IMR-90 (cell line): Measurements from ENCODE around the gene PTPRK. TPM values are rescaled to one million over a fixed set of nuclear protein-coding genes. Genes with fewer than 3 reads are reported as not detected.

Experiments used
- ATAC-seq: fragments of 200-7000 bp; cut with Tn5 transposase; 2 replicates; pipeline ENCODE4 v1.9.1; 2020; ENCODE audit warnings: low read depth, mild to moderate bottlenecking, moderate library complexity
- BruUV-seq: library from RNA; stranded (reverse); fragments of 400-500 nt; replicated peaks from 2 replicates; lab custom pipeline; 2021; lab: Mats Ljungman, UMichigan
- CTCF ChIA-PET: fragments of 300-600 bp; formaldehyde crosslinking; extraction: SDS; loops from one replicate; lab custom pipeline; 2021; ENCODE audit warnings: antibody characterized with exemption; lab: Yijun Ruan, JAX
- POLR2A ChIA-PET: fragments of 300-600 bp; sonication (Branson Sonifier 250); formaldehyde crosslinking; loops from one replicate; lab custom pipeline; 2022; ENCODE audit warnings: antibody characterized with exemption; ENCODE audit not compliant: unreplicated experiment; lab: Charles Lee
- DNase-seq: peaks from one replicate; pipeline ENCODE4 v3.0.0; 2013
- H2AFZ ChIP-seq: replicated peaks from 2 replicates; pipeline ENCODE3; 2013; ENCODE audit warnings: low read length, mild to moderate bottlenecking; ENCODE audit not compliant: poor library complexity
- H2AK5ac ChIP-seq: 2 replicates; pipeline ENCODE4 v1.6.1; 2013; ENCODE audit warnings: low read depth, low read length, inconsistent platforms
- H2AK9ac ChIP-seq: replicated peaks from 2 replicates; pipeline ENCODE3; 2013; ENCODE audit warnings: mild to moderate bottlenecking, low read depth, low read length, moderate library complexity; ENCODE audit not compliant: poor library complexity
- H2BK120ac ChIP-seq: 2 replicates; pipeline ENCODE4 v1.6.1; 2013; ENCODE audit warnings: low read depth, low read length, inconsistent platforms
- H2BK15ac ChIP-seq: 3 replicates; pipeline ENCODE4 v1.6.1; 2013; ENCODE audit warnings: low read depth, low read length, inconsistent platforms
- H2BK20ac ChIP-seq: 2 replicates; pipeline ENCODE4 v1.6.1; 2013; ENCODE audit warnings: low read depth, mild to moderate bottlenecking, inconsistent platforms, low read length, moderate library complexity
- H2BK5ac ChIP-seq: 2 replicates; pipeline ENCODE4 v1.6.1; 2013; ENCODE audit warnings: mild to moderate bottlenecking, low read depth, low read length, inconsistent platforms; ENCODE audit not compliant: poor library complexity, severe bottlenecking
- H3K14ac ChIP-seq: replicated peaks from 2 replicates; pipeline ENCODE4 v1.6.1; 2013; ENCODE audit warnings: low read depth, low read length, inconsistent platforms
- H3K18ac ChIP-seq: 2 replicates; pipeline ENCODE4 v1.6.1; 2013; ENCODE audit warnings: low read depth, low read length, control low read depth
- H3K23ac ChIP-seq: 2 replicates; pipeline ENCODE4 v1.6.1; 2013; ENCODE audit warnings: low read depth, low read length, inconsistent platforms
- H3K27ac ChIP-seq: 2 replicates; pipeline ENCODE4 v1.5.1; 2013; ENCODE audit warnings: mild to moderate bottlenecking, control low read depth, low read length; ENCODE audit not compliant: insufficient read depth
- H3K27me3 ChIP-seq: 2 replicates; pipeline ENCODE4 v1.6.1; 2013; ENCODE audit warnings: low read length; ENCODE audit not compliant: control insufficient read depth, insufficient read depth
- H3K36me3 ChIP-seq: 2 replicates; pipeline ENCODE4 v1.6.1; 2013; ENCODE audit warnings: low read length, mixed read lengths; ENCODE audit not compliant: control insufficient read depth, insufficient read depth
- H3K4ac ChIP-seq: 2 replicates; pipeline ENCODE4 v1.6.1; 2013; ENCODE audit warnings: low read depth, low read length, inconsistent platforms
- H3K4me1 ChIP-seq: 2 replicates; pipeline ENCODE4 v1.6.1; 2013; ENCODE audit warnings: low read length, mixed read lengths; ENCODE audit not compliant: control insufficient read depth, insufficient read depth
- H3K4me2 ChIP-seq: 2 replicates; pipeline ENCODE4 v1.6.1; 2013; ENCODE audit warnings: low read depth, mild to moderate bottlenecking, control low read depth, low read length, moderate library complexity
- H3K4me3 ChIP-seq: 2 replicates; pipeline ENCODE4 v1.5.1; 2013; ENCODE audit warnings: low read depth, mild to moderate bottlenecking, control low read depth, low read length, moderate library complexity; ENCODE audit not compliant: insufficient read depth
- H3K56ac ChIP-seq: 2 replicates; pipeline ENCODE4 v1.6.1; 2013; ENCODE audit warnings: low read length, inconsistent platforms; ENCODE audit not compliant: insufficient read depth; ENCODE audit errors: extremely low read depth
- H3K79me1 ChIP-seq, 2 experiments: 2 replicates each; pipeline ENCODE4 v1.6.1; 2013; ENCODE audit warnings: low read length in 2 of 2, inconsistent platforms in 1 of 2, low read depth in 1 of 2
- H3K9ac ChIP-seq: 2 replicates; pipeline ENCODE4 v1.6.1; 2013; ENCODE audit warnings: low read depth, low read length, control low read depth
- H3K9me1 ChIP-seq: 2 replicates; pipeline ENCODE4 v1.6.1; 2013; ENCODE audit warnings: low read length, inconsistent platforms; ENCODE audit not compliant: insufficient read depth
- H3K9me3 ChIP-seq: 2 replicates; pipeline ENCODE4 v1.6.1; 2013; ENCODE audit warnings: low read length; ENCODE audit not compliant: control insufficient read depth, insufficient read depth
- H4K20me1 ChIP-seq: 2 replicates; pipeline ENCODE4 v1.6.1; 2013; ENCODE audit warnings: low read length, inconsistent platforms; ENCODE audit not compliant: insufficient read depth
- H4K5ac ChIP-seq: 2 replicates; pipeline ENCODE4 v1.6.1; 2013; ENCODE audit warnings: mild to moderate bottlenecking, low read depth, low read length, control low read depth
- H4K8ac ChIP-seq, 2 experiments: 2 replicates each; pipeline ENCODE4 v1.6.1; 2013; ENCODE audit warnings: low read depth in 2 of 2, low read length in 2 of 2, control low read depth in 1 of 2, inconsistent platforms in 1 of 2
- H4K91ac ChIP-seq: 2 replicates; pipeline ENCODE4 v1.6.1; 2013; ENCODE audit warnings: low read depth, low read length, inconsistent platforms; ENCODE audit not compliant: insufficient read depth
- MAFK ChIP-seq: IDR thresholded peaks from 2 replicates; pipeline ENCODE4 v1.6.1; 2012; ENCODE audit warnings: low read depth, low read length, improper control_type of control experiment
- MXI1 ChIP-seq: IDR thresholded peaks from 2 replicates; pipeline ENCODE4 v1.6.1; 2012; ENCODE audit warnings: low read depth, mild to moderate bottlenecking, low read length, moderate library complexity, borderline replicate concordance
- POLR2A ChIP-seq: IDR thresholded peaks from 2 replicates; pipeline ENCODE4 v1.6.1; 2012; ENCODE audit warnings: mild to moderate bottlenecking, low read depth, low read length
- RCOR1 ChIP-seq: IDR thresholded peaks from 2 replicates; pipeline ENCODE4 v1.6.1; 2012; ENCODE audit warnings: mild to moderate bottlenecking, low read length, improper control_type of control experiment; ENCODE audit not compliant: insufficient replicate concordance
- WGBS, 2 experiments: methylation state at CpG; one replicate each; pipeline versions ENCODE4 v1.1.5 to v1.1.7; 2013; ENCODE audit warnings: missing lambda C conversion rate in 2 of 2; ENCODE audit not compliant: insufficient read length in 1 of 2; ENCODE audit errors: extremely low coverage in 2 of 2; 5-methylcytosine and 5-hydroxymethylcytosine counted together
- dilution Hi-C: fragments of 300-500 bp; cut with HindIII; formaldehyde crosslinking; loops from one replicate; pipeline ENCODE4 v1.14.3; 2018; ENCODE audit warnings: low sequenced_read_pairs; ENCODE audit not compliant: unreplicated experiment
- in situ Hi-C: fragments of 300-500 bp; cut with MboI; formaldehyde crosslinking; loops from 3 replicates; pipeline ENCODE4 v1.14.3; 2019; ENCODE audit warnings: low sequenced_read_pairs, inconsistent platforms, mixed read lengths
- intact Hi-C: fragments of 100-400 bp; cut with micrococcal nuclease; formaldehyde crosslinking; loops from 2 replicates; pipeline ENCODE4 v1.10.0; 2022
- polyA plus RNA-seq, 3 experiments: library from polyadenylated mRNA; depleted of rRNA; stranded (reverse); fragments of >200 nt; gene quantifications; 2 replicates each; pipeline ENCODE4 v1.2.3, GENCODE V29; 2012; ENCODE audit warnings: low replicate concordance in 1 of 3
- total RNA-seq: library from RNA; depleted of rRNA; stranded (reverse); fragments of >200 nt; gene quantifications from 2 replicates; pipeline ENCODE4 v1.2.3, GENCODE V29; 2012

Gene PTPRK
- total and polyA plus RNA-seq, 2 of the 4 experiments (the other 2 are of a cell fraction): 18.0 to 80.8 TPM

- H3K9me1 ChIP-seq: no peaks in the 10 kb centered on the region
- H2BK20ac ChIP-seq: no peak overlapping the region
- H4K8ac ChIP-seq: no peak overlapping the region
- no peaks in the 10 kb centered on the region for H3K79me1 ChIP-seq
- H2BK15ac ChIP-seq: no peak overlapping the region
- no peak overlapping the region for H4K5ac ChIP-seq
- no peak overlapping the region for H2AK5ac ChIP-seq
- no peak overlapping the region for H2BK120ac ChIP-seq
- H3K36me3 ChIP-seq: no peaks in the 10 kb centered on the region
- H2AFZ ChIP-seq: no peak overlapping the region
- intact Hi-C loops: no loop called here
- ATAC-seq: no peak
- H3K9me3 ChIP-seq: no peaks in the 10 kb centered on the region
- CTCF ChIA-PET: no interaction called here
- H3K4me1 ChIP-seq: no peaks in the 10 kb centered on the region
- DNase-seq: no peak
- no CpG with 5 or more reads among the region's 5 CpGs for WGBS, 2 experiments
- H3K4ac ChIP-seq: no peak overlapping the region
- POLR2A ChIA-PET: no interaction called here
- no peak overlapping the region for H4K91ac ChIP-seq
- H3K18ac ChIP-seq: no peak overlapping the region
- in situ Hi-C loops: no loop called here
- no peak overlapping the region for H2AK9ac ChIP-seq
- H3K27ac ChIP-seq: no peak overlapping the region
- TF ChIP-seq MAFK: no peak
- TF ChIP-seq MXI1: no peak
- no peak for TF ChIP-seq RCOR1
- TF ChIP-seq POLR2A: no peak
- no peak overlapping the region for H3K4me3 ChIP-seq
- BruUV-seq: no TSS peak
- no peak overlapping the region for H3K23ac ChIP-seq
- dilution Hi-C loops: no loop called here
- no peak overlapping the region for H3K14ac ChIP-seq
- H4K20me1 ChIP-seq: no peaks in the 10 kb centered on the region
- H3K9ac ChIP-seq: no peak overlapping the region
- no peak overlapping the region for H2BK5ac ChIP-seq
- H3K27me3 ChIP-seq: no peaks in the 10 kb centered on the region; the same call in 1 of the 2 replicates
- no peak overlapping the region for H3K56ac ChIP-seq
- no peak overlapping the region for H3K4me2 ChIP-seq
Measured at GRCh38 chr6:127952176-127952575, 568.2 kb downstream of the PTPRK start.
